ENCODE measurements around the gene ARHGEF28.

ARHGEF28 gene

GRCh38 chr5:73740274-73740790 lies 114.3 kb downstream of the ARHGEF28 start:
- Histone ChIP-seq H3K79me2 (ENCODE audit: low read length) (no peaks in the 10 kb centered on the region), H3F3A (ENCODE audit: insufficient read depth, low read length) (no peaks in the 10 kb centered on the region), H4K20me1 (ENCODE audit: insufficient read depth, low read length) (no peaks in the 10 kb centered on the region), H3K27me3 (replicated peaks; ENCODE audit: insufficient read depth, low read length) (no peaks in the 10 kb centered on the region), H3K4me1 (ENCODE audit: low read length) (no peaks in the 10 kb centered on the region), H2AFZ (ENCODE audit: low read length) (no peak overlapping the region), H3K27ac (ENCODE audit: low read length) (no peak overlapping the region), H3K9me2 (replicated peaks; ENCODE audit: insufficient read depth, low read length) (no peaks in the 10 kb centered on the region), H3K36me3 (replicated peaks; ENCODE audit: insufficient read depth, low read length) (no peaks in the 10 kb centered on the region), H3K9me3 (replicated peaks; ENCODE audit: insufficient read depth, low read length) (no peaks in the 10 kb centered on the region), H3K9ac (ENCODE audit: low read length) (no peak overlapping the region), H3K4me3 (ENCODE audit: low read length) (no peak overlapping the region), H3K4me2 (ENCODE audit: low read depth, low read length) (no peak overlapping the region)
- no peak for DNase-seq
- TF ChIP-seq EZH2 (optimal IDR thresholded peaks at IDR 0.05; ENCODE audit: low read depth, low read length) (no peak), CTCF (IDR thresholded peaks at IDR 0.05; ENCODE audit: low read length) (no peak), EZH2phosphoT487 (IDR thresholded peaks at IDR 0.05; ENCODE audit: low read length) (no peak)

GRCh38 chr5:73743161-73743560 lies 117.2 kb downstream of the ARHGEF28 start:
- H3K9me3 ChIP-seq (replicated peaks; ENCODE audit: insufficient read depth, low read length): no peaks in the 10 kb centered on the region
- H3K4me3 ChIP-seq (ENCODE audit: low read length): no peak overlapping the region
- H3K4me1 ChIP-seq (ENCODE audit: low read length): no peaks in the 10 kb centered on the region
- H3K9ac ChIP-seq (ENCODE audit: low read length): no peak overlapping the region
- no peak overlapping the region for H2AFZ ChIP-seq (ENCODE audit: low read length)
- H4K20me1 ChIP-seq (ENCODE audit: insufficient read depth, low read length): no peaks in the 10 kb centered on the region
- H3K9me2 ChIP-seq (replicated peaks; ENCODE audit: insufficient read depth, low read length): no peaks in the 10 kb centered on the region
- no peak overlapping the region for H3K27ac ChIP-seq (ENCODE audit: low read length)
- no peaks in the 10 kb centered on the region for H3K27me3 ChIP-seq (replicated peaks; ENCODE audit: insufficient read depth, low read length)
- H3K36me3 ChIP-seq (replicated peaks; ENCODE audit: insufficient read depth, low read length): no peaks in the 10 kb centered on the region
- H3F3A ChIP-seq (ENCODE audit: insufficient read depth, low read length): no peaks in the 10 kb centered on the region
- no peak for DNase-seq
- no peaks in the 10 kb centered on the region for H3K79me2 ChIP-seq (ENCODE audit: low read length)
- TF ChIP-seq EZH2 (optimal IDR thresholded peaks at IDR 0.05; ENCODE audit: low read depth, low read length) (no peak), EZH2phosphoT487 (IDR thresholded peaks at IDR 0.05; ENCODE audit: low read length) (no peak), CTCF (IDR thresholded peaks at IDR 0.05; ENCODE audit: low read length) (no peak)
- H3K4me2 ChIP-seq (ENCODE audit: low read depth, low read length): no peak overlapping the region

GRCh38 chr5:73745836-73746235 lies 119.8 kb downstream of the ARHGEF28 start:
- Histone ChIP-seq H3K9ac (ENCODE audit: low read length) (no peak overlapping the region), H4K20me1 (ENCODE audit: insufficient read depth, low read length) (no peaks in the 10 kb centered on the region), H3K9me2 (replicated peaks; ENCODE audit: insufficient read depth, low read length) (no peaks in the 10 kb centered on the region), H3K79me2 (ENCODE audit: low read length) (no peaks in the 10 kb centered on the region), H3K36me3 (replicated peaks; ENCODE audit: insufficient read depth, low read length) (no peaks in the 10 kb centered on the region), H3K27me3 (replicated peaks; ENCODE audit: insufficient read depth, low read length) (no peaks in the 10 kb centered on the region), H3K4me3 (ENCODE audit: low read length) (no peak overlapping the region), H3K4me1 (ENCODE audit: low read length) (no peaks in the 10 kb centered on the region), H3K27ac (ENCODE audit: low read length) (no peak overlapping the region), H3K4me2 (ENCODE audit: low read depth, low read length) (no peak overlapping the region), H3K9me3 (replicated peaks; ENCODE audit: insufficient read depth, low read length) (no peaks in the 10 kb centered on the region), H3F3A (ENCODE audit: insufficient read depth, low read length) (no peaks in the 10 kb centered on the region), H2AFZ (ENCODE audit: low read length) (no peak overlapping the region)
- no peak for DNase-seq
- TF ChIP-seq CTCF (IDR thresholded peaks at IDR 0.05; ENCODE audit: low read length) (no peak), EZH2 (optimal IDR thresholded peaks at IDR 0.05; ENCODE audit: low read depth, low read length) (no peak), EZH2phosphoT487 (IDR thresholded peaks at IDR 0.05; ENCODE audit: low read length) (no peak)
